GM21576 (cell line): ENCODE results near the gene CABLES1.

Experiments used
- ATAC-seq: cut with Tn5 transposase; IDR thresholded peaks from one replicate; pipeline ENCODE4 v1.9.1; 2021; ENCODE audit warnings: mild to moderate bottlenecking, moderate library complexity; ENCODE audit not compliant: unreplicated experiment

Gene CABLES1

DNA sequence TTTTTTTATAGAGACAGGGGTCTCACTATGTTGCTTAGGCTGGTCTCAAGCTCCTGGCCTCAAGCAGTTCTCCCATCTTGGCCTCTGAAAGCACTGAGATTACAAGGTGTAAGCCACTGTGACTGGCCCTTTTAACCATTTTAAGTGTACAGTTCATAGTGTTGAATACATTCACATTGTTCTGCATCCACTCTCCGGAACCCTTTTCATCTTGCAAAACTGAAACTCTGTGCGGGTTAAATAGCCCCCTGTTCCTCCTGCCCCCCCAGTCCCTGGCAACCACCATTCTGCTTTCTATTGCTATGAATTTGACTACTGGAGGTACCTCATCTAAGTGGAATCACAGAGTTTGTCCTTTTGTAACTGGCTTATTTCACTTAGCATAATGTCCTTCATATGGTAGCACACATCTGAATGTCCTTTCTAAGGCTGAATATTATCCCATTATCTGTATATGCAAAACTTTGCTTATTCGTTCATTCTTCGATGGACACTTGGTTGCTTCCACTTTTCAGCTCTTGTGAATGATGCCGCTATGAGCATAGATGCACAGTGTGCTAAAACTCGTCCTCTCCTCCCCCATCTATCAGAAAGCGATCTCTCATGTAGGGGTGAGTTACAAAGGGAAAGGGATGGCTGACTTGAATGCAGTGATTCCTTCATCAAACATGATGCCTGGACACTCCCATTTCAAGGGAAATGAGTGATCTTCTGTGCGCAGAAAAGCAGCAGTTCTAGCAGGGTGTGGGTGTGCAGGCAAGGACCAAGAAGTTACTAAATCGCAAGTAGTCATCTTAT lies 30.2 kb downstream of the CABLES1 start:
- ATAC-seq, result no peak

DNA sequence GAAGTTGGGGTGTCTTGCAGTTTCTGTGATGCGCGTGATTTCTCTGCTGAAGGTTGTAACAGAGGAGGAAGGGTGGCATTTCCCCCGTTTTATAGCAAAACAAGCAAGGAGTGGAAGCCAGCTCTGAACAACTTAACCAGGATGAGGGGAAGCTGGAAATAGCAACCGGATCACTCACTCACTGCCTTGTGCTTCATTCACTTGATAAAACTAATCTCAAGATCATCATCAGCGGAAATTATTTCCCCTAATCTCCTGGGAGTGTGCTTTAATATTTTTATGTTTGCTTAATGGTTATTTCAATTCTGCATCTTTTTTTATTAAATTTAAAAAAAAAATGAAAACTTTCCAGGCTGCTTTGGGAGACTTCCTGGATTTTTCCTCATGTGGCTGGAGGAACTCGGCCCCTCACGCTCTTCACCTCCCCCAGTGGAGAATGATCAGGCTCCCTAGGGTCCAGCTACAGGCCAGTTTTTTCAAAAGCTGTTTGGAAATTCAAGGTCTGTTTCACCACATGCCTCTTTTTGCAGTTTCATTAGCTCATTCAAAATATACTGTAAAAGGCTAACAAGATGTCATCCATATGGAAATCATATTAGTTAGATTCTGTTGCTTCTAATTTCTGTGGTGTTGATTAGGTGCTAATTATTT lies 31.7 kb downstream of the CABLES1 start:
- ATAC-seq, result no peak

DNA sequence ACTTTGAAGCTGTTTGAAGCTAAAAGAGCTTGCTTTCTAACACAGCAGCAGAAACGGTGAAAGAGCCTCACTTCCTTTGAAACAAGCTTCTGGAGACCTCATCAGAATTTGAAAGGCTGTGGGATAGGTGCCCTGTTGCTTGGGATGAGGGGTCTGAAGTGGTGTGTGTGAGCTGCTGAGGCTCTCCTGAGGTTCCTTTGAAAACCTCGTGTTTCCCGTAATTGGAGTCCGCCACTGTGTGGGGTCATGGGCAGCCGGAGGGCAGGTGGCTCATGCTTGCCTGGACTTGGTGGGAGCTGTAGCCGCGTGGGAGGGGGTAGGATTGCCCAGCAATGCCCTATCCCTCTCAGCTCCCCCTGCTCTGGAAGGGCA lies 34.4 kb downstream of the CABLES1 start:
- ATAC-seq, result no peak

DNA sequence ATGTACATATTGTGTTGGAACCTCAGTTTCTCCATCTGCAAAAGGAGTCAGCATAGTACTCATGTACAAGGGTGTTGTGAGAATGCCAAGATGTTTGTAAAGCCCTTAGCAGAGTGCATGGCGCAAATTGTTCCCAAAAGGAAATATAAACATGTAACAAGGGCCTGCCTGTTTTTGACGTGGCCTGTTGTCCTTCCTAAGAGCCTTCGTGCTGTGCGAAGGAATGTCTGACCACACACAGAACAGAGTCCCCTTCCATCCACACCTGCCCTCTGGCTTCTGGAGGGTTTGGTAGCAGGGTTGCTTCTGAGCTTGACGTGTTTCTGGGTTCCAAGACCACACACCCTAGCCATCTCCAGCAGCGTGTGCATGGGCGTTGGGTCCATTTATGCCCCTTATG lies 34.9 kb downstream of the CABLES1 start:
- no peak for ATAC-seq

DNA sequence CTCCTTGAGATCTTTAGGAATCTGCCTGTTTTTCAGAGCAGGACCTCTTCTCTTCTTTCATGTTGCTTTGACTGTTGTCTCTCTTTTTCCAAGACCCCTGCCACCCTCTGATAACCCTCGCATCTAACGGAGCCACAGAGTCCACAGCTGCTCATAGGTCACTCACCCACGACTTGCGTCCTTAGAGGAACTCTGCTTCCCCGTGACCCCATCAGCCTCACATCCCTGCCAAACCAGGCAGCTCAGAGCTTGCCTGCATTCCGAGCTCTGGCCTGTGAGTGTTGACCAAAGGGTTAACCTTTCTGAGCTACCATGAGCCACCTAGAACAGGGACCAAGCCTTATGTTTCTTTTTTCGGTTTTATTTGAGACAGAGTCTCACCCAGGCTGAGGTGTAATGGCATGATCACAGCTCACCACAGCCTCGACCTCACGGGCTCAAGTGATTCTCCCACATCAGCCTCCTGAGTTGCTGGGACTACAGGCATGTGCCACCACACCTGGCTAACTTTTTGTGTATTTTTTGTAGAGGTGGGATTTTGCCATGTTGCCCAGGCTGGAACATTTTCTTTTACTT lies 36.4 kb downstream of the CABLES1 start:
- ATAC-seq, result no peak

DNA sequence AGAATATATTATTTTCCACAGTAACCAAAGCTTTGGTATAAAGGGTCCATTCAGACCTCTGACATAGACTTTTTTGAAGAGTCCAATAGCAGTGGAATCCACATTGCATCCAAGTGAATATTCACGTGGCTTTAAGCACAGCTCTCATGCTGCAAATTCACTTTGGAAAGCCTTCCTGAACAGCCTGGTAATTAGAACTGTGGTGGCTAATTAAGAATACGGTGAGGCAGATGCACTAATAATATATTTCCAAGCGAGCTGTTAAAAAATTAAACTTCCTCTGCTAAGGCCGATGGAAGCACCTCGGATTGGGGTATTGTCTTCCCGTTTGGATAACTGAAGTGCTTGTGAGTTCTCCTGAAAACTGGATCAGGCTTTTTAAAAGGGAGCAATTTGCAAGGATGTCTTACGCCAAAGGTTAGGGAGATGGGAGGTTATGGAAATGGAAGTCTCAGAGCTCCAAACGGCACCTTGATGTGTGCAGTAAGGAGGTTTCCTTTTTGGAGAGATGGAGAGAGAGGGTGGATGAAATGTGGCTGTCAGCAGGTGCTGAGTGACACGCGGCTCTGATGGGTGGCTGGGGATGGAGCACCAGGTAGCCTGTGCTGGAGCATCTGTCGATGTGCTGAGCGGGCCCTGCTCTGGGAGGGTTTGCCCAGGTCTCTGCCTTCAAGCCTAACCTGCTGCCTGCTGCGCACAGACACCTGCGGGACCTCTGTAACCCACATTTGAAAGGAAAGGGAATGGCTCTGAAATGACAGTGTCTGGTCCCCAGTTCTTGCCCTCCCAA lies 37.5 kb downstream of the CABLES1 start:
- no peak for ATAC-seq

DNA sequence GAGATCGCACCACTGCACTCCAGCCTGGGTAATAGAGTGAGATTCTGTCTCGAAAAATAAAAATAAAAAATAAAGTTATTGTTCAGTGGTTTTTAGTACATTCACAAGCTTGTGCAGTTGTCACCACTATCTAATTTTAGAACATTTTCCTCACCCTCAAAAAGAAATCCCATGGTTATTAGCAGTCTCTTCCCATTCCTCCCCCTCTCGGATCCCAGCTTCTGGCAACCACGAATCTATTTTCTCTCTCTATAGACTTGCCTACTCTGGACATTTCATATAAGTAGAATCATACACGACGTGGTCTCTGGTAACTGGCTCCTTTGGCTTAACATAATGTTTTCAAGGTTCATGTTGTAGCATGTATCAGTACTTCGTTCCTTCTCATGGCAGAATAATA lies 38.6 kb downstream of the CABLES1 start:
- no peak for ATAC-seq

DNA sequence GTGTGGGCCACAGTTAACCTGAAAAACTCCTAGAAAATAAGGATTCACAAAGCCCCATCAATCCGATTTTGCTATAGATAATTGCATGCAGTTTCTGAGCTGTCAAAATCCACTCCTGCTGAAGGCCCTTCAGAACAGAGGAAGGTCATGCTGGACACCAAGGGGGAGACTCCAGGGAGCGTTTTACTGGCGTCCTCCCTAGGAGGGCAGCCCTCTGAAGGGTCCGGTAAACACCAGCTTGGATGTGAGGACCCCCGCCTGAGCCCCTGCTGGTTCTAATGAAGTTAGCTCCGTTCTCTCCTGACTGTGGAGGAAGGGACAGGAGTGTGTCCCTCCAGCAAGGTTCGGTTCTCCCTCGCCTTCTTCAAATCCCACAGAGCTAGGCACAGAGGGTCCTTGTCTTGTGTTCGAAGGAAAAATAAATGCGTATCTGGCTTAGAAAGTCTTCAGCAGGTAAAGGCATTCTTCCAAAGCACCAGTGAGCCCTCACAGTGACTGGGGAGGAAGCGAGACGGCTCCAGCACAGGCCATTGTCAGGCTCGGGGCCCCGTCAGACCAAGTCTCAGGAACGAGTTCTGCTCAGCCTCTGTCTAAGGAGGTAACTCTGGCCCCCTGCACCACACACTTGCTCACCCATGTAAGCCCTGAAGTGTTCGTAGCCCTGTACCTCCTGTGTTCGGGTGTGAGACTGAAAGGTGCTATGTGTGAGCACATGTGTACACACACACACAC lies 41.6 kb downstream of the CABLES1 start:
- no peak for ATAC-seq

DNA sequence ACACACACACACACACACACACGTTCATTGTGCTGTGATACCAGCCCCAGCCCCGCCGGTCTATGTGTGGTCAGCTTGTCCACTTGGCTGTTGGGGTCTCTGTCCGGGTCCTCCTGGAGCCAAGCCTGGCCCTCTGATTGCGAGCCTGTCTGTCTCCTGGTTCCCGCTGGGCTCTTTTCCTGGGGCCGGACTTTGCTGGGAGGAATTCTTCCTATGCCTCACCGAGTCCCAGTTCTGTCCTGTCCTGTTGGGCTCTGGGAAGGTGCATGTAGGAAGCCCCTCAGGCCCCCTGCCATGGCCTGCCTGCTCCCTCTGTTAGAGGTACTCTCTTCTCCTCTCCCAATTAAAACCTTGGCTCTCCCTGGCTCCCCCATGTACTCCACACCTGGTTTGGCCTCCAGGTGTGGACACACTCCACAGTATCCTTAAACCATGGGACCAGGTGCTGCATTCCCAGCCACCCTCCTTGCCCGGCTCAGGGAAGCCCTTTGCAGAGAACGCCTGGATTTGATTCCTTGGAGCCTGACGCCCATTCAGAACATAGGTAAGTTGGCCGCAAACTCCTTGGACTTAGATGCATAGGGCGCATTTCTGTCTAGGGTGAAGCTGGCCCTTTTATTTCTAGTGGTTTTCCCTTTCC lies 42.3 kb downstream of the CABLES1 start:
- ATAC-seq, result no peak

DNA sequence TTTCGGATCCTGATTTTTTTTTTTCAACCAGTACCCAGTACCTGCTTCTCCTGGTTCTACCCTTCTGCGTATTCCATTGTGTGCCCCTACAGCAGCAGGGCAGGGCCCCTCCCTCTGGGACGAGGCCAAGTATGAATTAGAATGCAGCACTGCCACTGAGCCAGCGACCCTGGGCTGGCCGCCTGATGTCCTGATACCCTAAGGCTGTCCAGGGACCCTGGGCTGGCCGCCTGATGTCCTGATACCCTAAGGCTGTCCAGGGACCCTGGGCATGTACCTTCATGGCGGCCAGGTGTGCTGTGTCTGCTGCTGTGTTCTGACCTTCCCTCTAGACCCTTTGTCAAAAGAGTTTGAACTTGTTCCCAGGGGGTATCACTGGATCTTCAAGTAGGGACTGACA lies 42.9 kb downstream of the CABLES1 start:
- no peak for ATAC-seq

DNA sequence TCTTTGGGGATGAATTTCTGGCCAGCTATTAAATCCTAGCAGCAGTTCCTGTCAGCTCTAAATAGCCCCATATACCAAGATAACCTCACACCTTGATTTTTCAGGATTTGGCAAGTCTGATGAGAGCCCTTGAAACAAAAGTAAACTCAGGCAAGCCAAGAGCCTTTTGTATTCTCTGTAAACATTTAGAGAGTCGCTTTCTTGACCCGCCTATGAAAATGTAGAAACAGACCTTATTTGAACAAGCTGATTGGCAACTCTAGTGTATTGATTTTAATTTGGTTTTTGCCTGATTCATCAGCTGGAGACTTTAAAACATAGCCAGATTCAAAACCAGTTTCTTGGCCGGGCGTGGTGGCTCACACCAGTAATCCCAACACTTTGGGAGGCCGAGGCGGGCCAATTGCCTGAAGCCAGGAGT lies 43.4 kb downstream of the CABLES1 start:
- ATAC-seq, result no peak

DNA sequence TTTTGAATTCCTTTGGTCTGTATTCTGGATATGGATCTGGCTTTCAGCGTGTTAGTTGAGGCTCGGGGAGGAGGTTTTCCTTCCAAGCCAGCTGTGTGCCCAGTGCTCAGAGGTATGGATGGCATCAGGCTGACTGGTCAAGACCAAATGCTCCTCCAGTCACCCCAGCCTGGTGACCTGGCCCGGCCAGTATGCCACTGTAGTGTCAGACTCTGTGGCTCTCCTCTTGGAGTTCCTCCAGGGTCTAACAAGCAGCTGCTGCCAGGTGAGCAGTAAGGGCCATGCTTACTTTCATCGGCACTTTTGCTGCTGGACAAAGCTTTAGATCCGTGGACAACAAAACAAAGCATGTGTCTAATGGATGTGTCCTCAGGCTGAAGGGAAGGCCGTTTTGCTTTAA lies 44.1 kb downstream of the CABLES1 start:
- ATAC-seq, result no peak

DNA sequence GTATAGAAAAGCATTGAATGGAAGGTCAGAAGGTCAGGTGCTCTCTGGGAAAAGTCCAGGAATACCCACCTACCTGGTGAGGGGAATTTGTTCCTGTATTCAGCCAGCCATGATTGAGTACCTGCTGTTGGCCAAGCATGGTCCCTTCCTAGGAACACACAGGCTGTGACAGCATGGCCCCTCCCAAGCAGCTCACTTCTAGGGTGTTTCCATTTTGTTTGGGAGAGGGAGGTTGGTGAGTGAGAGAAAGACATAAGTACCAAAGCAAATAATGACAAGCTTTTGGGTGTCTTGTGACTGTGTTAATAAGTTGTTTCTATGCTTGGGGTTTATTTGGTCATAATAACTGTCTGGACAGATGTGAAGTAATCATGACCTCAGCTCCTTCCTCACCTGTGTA lies 46.3 kb downstream of the CABLES1 start:
- ATAC-seq, result no peak

DNA sequence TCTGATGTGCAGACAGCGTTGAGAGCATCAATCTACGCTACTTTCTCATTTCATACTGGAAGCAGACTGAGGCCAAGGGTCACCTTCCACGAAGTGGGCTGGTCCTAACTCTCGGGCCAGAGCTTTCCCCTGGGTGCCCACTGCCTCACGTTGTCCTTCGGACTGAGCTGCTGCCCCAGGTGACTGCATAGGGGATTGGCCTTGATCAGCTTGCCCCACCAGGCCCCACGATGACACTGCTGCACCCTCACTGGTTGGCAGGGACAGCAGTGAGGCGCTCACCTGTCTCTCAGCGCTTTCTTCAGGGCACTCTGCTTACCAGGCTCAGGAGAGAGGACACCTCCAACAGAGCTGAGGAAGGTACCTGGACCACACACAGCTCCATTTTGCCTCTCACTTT lies 47.3 kb downstream of the CABLES1 start:
- ATAC-seq, result no peak

DNA sequence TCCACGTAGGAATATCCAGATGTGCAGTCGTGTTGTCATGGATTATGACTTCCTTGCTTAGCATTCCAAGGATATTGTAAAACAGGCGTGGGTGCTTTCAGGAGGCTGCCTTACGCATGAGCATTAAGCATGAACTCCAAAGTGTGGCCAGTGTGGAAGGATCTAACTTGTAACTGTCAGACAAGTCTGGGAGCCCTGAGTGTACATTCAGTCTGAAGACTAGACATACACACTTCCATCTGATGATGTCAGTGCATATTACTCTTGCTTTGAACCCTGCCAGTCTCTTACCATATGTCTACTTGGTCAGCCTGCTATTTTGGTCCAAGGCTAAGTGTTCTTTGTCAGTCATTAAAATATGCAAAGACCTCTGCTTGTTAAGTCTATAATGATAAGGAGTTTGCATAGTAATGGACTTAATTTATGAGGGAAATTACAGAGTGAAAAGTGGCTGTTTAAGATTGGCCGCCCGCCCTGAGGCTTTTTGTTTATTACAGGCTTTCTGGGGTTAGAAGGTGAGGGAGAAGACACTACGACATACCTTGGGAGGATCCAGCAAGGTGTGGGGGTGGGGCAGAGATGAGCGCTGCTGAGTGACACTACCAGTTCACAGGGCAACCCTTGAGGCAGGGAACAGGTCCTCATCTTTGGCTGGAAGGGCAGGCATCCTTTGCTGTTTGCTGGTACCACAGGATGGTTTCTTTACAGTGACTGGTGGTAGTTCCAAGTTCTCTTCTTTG lies 48.3 kb downstream of the CABLES1 start:
- no peak for ATAC-seq

DNA sequence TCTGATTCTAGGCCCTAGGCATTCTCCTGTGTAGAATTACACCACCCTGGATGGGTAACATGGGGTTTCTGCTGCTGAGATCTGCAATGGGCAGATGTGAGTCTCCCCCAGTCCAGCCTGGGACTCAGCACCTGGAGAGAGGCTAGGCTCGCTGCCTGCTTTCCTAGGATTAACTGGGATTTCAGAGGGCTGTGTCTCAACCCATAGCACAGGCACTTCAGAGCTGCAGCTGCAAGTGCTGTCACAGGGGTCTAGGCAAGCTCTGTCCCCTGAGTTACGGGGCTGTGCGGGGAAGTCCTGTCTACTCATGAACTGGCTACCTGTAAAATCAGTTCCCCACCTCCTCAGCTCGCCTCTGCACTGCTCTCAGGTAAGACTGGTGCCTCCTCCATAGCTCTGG lies 51.5 kb downstream of the CABLES1 start:
- ATAC-seq, result no peak

DNA sequence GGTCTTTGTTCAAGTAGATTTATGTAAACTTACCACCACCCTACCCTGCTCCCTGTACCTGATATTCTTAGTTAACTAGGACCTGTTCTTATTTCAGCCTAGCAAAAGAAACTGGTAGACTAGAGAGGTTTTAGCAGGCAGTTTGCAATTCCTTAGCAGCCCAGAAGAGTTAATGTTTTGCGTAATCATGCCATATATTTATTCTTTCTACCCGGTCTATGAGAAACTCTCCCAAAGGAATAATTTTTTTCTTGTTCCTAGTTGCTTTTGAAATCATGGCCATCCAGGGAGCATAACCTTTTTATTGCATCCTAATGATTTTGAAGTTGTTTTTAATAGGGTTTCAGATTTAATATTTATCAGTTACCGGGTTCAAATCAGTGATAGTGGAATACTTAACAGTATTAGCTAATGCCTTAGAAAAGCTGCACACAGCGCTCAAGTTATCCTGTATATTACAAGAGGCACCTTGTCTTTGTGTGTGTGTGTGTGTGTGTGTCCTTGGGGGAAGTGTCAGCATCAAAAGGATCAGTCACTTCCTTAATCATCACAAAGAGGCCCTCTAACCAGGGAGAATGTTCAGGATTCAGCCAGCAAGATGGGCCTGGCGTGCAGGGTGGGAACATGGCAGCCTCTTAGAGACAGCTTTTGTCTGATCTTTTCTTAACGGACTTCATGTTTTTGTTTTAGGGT lies 52.9 kb downstream of the CABLES1 start:
- ATAC-seq, result no peak

DNA sequence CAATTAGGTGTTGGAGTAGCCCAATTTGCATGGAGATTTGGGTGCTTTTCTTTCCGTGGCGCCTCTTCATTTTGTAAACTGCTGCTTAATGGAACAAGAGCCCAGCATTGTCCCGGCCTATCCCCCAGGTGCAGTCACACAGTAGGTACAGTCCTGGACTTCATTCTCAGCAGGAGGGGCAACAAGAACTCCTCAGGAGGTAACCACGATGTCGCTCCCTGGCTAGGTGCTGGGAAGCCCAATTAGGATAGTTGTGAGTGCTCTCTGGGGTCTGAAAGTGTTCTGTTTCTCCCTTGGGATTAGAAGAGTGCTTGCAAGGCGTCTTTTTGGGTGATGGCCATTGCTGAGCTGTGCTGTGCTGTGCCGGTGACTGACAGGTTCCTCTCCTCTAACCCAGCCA lies 53.8 kb downstream of the CABLES1 start:
- no peak for ATAC-seq
